Liver (tissue), 9 donors: ENCODE measurements around the gene KAT6B. TPM values are rescaled to one million over a fixed set of nuclear protein-coding genes. Genes with fewer than 3 reads are reported as not detected.

Source experiments
- DNase-seq: peaks from one replicate; pipeline ENCODE4 v3.0.0-alpha.2; 2017; ENCODE audit warnings: low spot score
- H3K27ac ChIP-seq, 2 donors: one replicate each; pipeline ENCODE4 v1.7.0; 2013; ENCODE audit warnings: inconsistent platforms in 2 of 2, low read length in 2 of 2, control low read depth in 1 of 2, low read depth in 1 of 2, mild to moderate bottlenecking in 1 of 2
- H3K27me3 ChIP-seq, 4 donors: one replicate each; pipeline versions ENCODE4 v1.6.1 to v1.7.0; 2013; ENCODE audit warnings: low read length in 3 of 4, inconsistent platforms in 1 of 4, mild to moderate bottlenecking in 1 of 4, moderate library complexity in 1 of 4; ENCODE audit not compliant: control insufficient read depth in 4 of 4, insufficient read depth in 4 of 4
- H3K36me3 ChIP-seq, 4 donors: one replicate each; pipeline versions ENCODE4 v1.6.1 to v1.7.0; 2013; ENCODE audit warnings: low read length in 3 of 4, mild to moderate bottlenecking in 3 of 4, low read depth in 1 of 4, moderate library complexity in 1 of 4; ENCODE audit not compliant: control insufficient read depth in 4 of 4, insufficient read depth in 3 of 4
- H3K4me1 ChIP-seq, 4 donors: one replicate each; pipeline versions ENCODE4 v1.6.1 to v1.7.0; 2013; ENCODE audit warnings: low read length in 3 of 4, mild to moderate bottlenecking in 3 of 4, moderate library complexity in 1 of 4; ENCODE audit not compliant: control insufficient read depth in 4 of 4, insufficient read depth in 4 of 4
- H3K4me3 ChIP-seq, 3 donors: one replicate each; pipeline versions ENCODE4 v1.6.1 to v1.7.0; 2013; ENCODE audit warnings: low read length in 3 of 3, control low read depth in 1 of 3, low read depth in 1 of 3, mild to moderate bottlenecking in 1 of 3
- H3K9ac ChIP-seq, 2 donors: one replicate each; pipeline ENCODE4 v1.7.0; 2013; ENCODE audit warnings: low read length in 2 of 2, mild to moderate bottlenecking in 2 of 2, moderate library complexity in 2 of 2, control low read depth in 1 of 2, low read depth in 1 of 2
- H3K9me3 ChIP-seq, 4 donors: one replicate each; pipeline versions ENCODE4 v1.6.1 to v1.7.0; 2013; ENCODE audit warnings: low read length in 3 of 4; ENCODE audit not compliant: control insufficient read depth in 4 of 4
- ATF3 ChIP-seq: IDR thresholded peaks from 2 replicates; pipeline ENCODE4 v1.6.1; 2016; ENCODE audit warnings: antibody characterized with exemption
- FOXA2 ChIP-seq: IDR thresholded peaks from 2 replicates; pipeline ENCODE4 v1.6.1; 2016; ENCODE audit warnings: antibody characterized with exemption
- JUND ChIP-seq, 2 donors: IDR thresholded peaks; 2 replicates each; pipeline ENCODE4 v1.6.1; 2016; ENCODE audit warnings: antibody characterized with exemption in 2 of 2
- MAX ChIP-seq: IDR thresholded peaks from 2 replicates; pipeline ENCODE4 v1.6.1; 2016; ENCODE audit warnings: antibody characterized with exemption
- NR2F2 ChIP-seq: IDR thresholded peaks from 2 replicates; pipeline ENCODE4 v1.6.1; 2016; ENCODE audit warnings: antibody characterized with exemption
- RAD21 ChIP-seq, 2 donors: IDR thresholded peaks; 2 replicates each; pipeline ENCODE4 v1.6.1; 2016; ENCODE audit warnings: antibody characterized with exemption in 2 of 2, mild to moderate bottlenecking in 2 of 2
- REST ChIP-seq: IDR thresholded peaks from 2 replicates; pipeline ENCODE4 v1.6.1; 2016; ENCODE audit warnings: antibody characterized with exemption, mild to moderate bottlenecking
- RXRA ChIP-seq, 2 donors: IDR thresholded peaks; 2 replicates each; pipeline ENCODE4 v1.6.1; 2017 to 2018; ENCODE audit warnings: antibody characterized with exemption in 2 of 2, mild to moderate bottlenecking in 1 of 2
- SP1 ChIP-seq: IDR thresholded peaks from 2 replicates; pipeline ENCODE4 v1.6.1; 2018; ENCODE audit warnings: antibody characterized with exemption, mild to moderate bottlenecking
- TAF1 ChIP-seq: conservative IDR thresholded peaks from 2 replicates; pipeline ENCODE4 v1.6.1; 2016; ENCODE audit warnings: antibody characterized with exemption, mild to moderate bottlenecking
- YY1 ChIP-seq: IDR thresholded peaks from 2 replicates; pipeline ENCODE4 v1.6.1; 2016; ENCODE audit warnings: antibody characterized with exemption, mild to moderate bottlenecking
- WGBS: extraction: QIAGEN DNeasy Blood & Tissue Kit; methylation state at CpG from one replicate; pipeline ENCODE4 v1.1.7; 2013; 5-methylcytosine and 5-hydroxymethylcytosine counted together
- polyA plus RNA-seq, 2 donors: library from polyadenylated mRNA; stranded (reverse) in 1 of 2; unstranded in 1 of 2; fragments of 200-250 nt in 1 of 2; fragments of >200 nt in 1 of 2; fragmentation: Nextera tagmentation in 1 of 2; extraction: Ambion mirVana in 1 of 2; gene quantifications; one replicate each; pipeline versions ENCODE4 v1.2.1 to v1.2.3, GENCODE V29; 2013 to 2015
- total RNA-seq, 2 donors: library from RNA; depleted of rRNA; stranded (reverse); fragments of >200 nt; gene quantifications; one replicate each; pipeline ENCODE4 v1.2.3, GENCODE V29; 2014
- donor health status: healthy.
- donor health status: healthy.
- donor health status: healthy.
- donor health status: healthy.
- donor health status: healthy.

Gene KAT6B
- total and polyA plus RNA-seq, 4 donors, result 2.0 to 21.2 (median 8.8) TPM

GRCh38 chr10:74926791-74927585, 100.6 kb downstream of the KAT6B start:
- WGBS, result 87% methylated on average over 4 of the region's 4 CpGs
- H3K4me1 ChIP-seq, result peaks cover 5 to 29% (median 7%) of the 10 kb centered on the region in 4 donors
- H3K36me3 ChIP-seq, result no peaks in the 10 kb centered on the region
- TF ChIP-seq JUND (IDR thresholded peaks at IDR 0.05) (no peak), RAD21 (IDR thresholded peaks at IDR 0.05) (no peak), REST (no peak), NR2F2 (no peak), FOXA2 (no peak), MAX (no peak), RXRA (IDR thresholded peaks at IDR 0.05) (no peak), YY1 (no peak), ATF3 (no peak), SP1 (no peak), TAF1 (no peak)
- no peak for DNase-seq
- no peak overlapping the region for H3K4me3 ChIP-seq
- H3K9ac ChIP-seq, result no peak overlapping the region
- no peak overlapping the region for H3K27ac ChIP-seq
- H3K27me3 ChIP-seq, result no peaks in the 10 kb centered on the region
- H3K9me3 ChIP-seq, result no peaks in the 10 kb centered on the region

- 86% methylated on average over 2 of the region's 2 CpGs for WGBS
- DNase-seq, result no peak
- TF ChIP-seq NR2F2 (peak; percentile 42), MAX (no peak)
- H3K4me1 ChIP-seq, result peaks cover under 1 to 29% (median 5%) of the 10 kb centered on the region in 4 donors
- H3K27me3 ChIP-seq, result no peaks in the 10 kb centered on the region
- H3K9me3 ChIP-seq, result no peaks in the 10 kb centered on the region
- H3K27ac ChIP-seq, result no peak overlapping the region
- H3K4me3 ChIP-seq, result no peak overlapping the region
- H3K36me3 ChIP-seq, result no peaks in the 10 kb centered on the region
- no peak overlapping the region for H3K9ac ChIP-seq
Observed at GRCh38 chr10:74927701-74928100, 101.3 kb downstream of the KAT6B start.

- H3K4me3 ChIP-seq, result no peak overlapping the region
- H3K9ac ChIP-seq, result no peak overlapping the region
- 33% methylated on average over 2 of the region's 2 CpGs for WGBS
- H3K36me3 ChIP-seq, result no peaks in the 10 kb centered on the region
- H3K9me3 ChIP-seq, result no peaks in the 10 kb centered on the region
- H3K4me1 ChIP-seq, result peaks cover 3 to 18% (median 5%) of the 10 kb centered on the region in 4 donors
- H3K27ac ChIP-seq, result peak overlapping the region; percentile 12 to 41
- no peak for DNase-seq
- TF ChIP-seq FOXA2 (no peak), MAX (no peak), YY1 (peak; percentile 13), SP1 (no peak)
- no peaks in the 10 kb centered on the region for H3K27me3 ChIP-seq
Observed at GRCh38 chr10:74928742-74929191, 102.4 kb downstream of the KAT6B start.
